Epithelial cell of proximal tubule (primary cell): ENCODE data around the gene FCHO2. TPM values are rescaled to one million over a fixed set of nuclear protein-coding genes. Genes with fewer than 3 reads are reported as not detected.

Source experiments
- DNase-seq: peaks from one replicate; pipeline ENCODE4 v3.0.0-alpha.2; 2011; ENCODE audit warnings: low read depth
- H3K4me3 ChIP-seq: 2 replicates; pipeline ENCODE4 v1.5.1; 2011; ENCODE audit warnings: low read depth, mild to moderate bottlenecking, low read length
- total RNA-seq: library from RNA; depleted of rRNA; stranded (reverse); fragments of >200 nt; gene quantifications from 2 replicates; pipeline ENCODE4 v1.2.3, GENCODE V29; 2015
- TF ChIP-seq, protein P1 (sequence below): conservative IDR thresholded peaks from 2 replicates; pipeline ENCODE4 v1.5.1; 2012; ENCODE audit warnings: low read depth, mild to moderate bottlenecking, low read length

Gene FCHO2
- total RNA-seq, 1 donor from 2014 or later, result 5.5 TPM

DNA sequence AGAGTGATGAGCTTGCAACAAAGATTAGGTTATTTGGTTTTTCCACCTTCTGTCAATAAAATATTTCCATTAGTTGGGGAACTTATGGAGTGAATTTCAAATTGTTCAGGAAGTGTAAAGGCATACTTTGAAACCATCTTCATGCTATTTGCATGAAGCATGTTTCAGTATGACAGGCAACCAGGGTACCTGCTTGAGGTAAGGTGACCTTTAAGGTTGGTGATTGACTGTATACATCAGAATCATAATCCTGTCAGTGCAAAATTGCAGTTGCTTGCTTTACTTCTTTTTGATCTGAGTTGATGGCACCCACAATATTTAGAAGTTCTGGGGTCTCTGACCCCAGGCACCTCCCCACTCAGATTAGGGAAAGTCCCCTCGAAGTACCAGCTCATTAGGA, 138.6 kb downstream of the FCHO2 start:
- TF ChIP-seq, protein P1, sequence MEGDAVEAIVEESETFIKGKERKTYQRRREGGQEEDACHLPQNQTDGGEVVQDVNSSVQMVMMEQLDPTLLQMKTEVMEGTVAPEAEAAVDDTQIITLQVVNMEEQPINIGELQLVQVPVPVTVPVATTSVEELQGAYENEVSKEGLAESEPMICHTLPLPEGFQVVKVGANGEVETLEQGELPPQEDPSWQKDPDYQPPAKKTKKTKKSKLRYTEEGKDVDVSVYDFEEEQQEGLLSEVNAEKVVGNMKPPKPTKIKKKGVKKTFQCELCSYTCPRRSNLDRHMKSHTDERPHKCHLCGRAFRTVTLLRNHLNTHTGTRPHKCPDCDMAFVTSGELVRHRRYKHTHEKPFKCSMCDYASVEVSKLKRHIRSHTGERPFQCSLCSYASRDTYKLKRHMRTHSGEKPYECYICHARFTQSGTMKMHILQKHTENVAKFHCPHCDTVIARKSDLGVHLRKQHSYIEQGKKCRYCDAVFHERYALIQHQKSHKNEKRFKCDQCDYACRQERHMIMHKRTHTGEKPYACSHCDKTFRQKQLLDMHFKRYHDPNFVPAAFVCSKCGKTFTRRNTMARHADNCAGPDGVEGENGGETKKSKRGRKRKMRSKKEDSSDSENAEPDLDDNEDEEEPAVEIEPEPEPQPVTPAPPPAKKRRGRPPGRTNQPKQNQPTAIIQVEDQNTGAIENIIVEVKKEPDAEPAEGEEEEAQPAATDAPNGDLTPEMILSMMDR, result no peak
- no peak overlapping the region for H3K4me3 ChIP-seq
- DNase-seq, result no peak

DNA sequence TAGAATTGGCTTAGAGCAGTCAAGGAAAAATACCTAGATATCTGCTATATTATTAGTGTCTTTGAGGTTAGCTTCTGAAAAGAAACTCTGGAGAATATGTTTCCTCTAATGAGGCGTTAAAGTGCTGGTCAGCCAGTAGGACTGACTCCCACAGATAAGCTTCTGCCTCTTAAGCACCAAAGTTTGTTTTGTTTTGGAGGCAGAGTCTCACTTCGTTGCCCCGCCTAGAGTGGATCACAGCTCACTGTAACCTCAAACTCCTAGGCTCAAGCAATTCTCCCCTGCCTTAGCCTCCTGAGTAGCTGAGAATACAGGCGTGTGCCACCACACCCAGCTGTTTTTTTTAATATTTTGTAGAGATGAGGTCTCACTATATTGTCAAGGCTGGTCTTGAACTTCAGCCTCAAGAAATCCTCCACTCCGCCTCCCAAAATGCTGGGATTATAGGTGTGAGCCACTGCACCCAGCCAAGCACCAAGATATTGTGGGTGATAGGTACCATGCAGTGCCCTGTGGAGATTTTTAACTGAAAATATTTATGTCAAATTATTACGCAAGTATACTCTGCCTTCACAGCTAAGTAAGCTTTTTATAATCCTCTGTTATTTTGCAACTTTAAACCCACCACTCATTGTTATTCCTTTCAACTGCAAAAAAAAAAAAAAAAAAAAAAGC, 139.9 kb downstream of the FCHO2 start:
- TF ChIP-seq, protein P1, result no peak
- no peak for DNase-seq

DNA sequence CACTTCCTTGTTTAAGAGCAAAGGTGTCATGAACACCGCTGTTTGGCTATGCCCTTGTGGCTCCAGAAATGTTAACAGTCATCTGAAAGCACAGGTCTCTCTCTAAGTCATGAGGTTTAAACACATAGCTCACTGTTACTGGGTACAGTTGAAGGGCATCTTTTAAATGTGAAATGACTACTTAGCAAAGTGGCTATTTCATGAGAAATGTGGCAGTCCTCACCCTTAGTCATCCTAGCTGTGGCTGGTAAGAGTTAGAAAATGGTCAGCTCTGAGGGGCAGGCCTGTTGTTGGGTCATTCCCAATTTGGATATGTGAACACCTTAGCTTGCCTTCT, 140.4 kb downstream of the FCHO2 start:
- TF ChIP-seq, protein P1, result no peak
- H3K4me3 ChIP-seq, result no peak overlapping the region
- DNase-seq, result no peak

More for the DNA sequence above, 139.9 kb downstream of the FCHO2 start:
- H3K4me3 ChIP-seq, result no peak overlapping the region

DNA sequence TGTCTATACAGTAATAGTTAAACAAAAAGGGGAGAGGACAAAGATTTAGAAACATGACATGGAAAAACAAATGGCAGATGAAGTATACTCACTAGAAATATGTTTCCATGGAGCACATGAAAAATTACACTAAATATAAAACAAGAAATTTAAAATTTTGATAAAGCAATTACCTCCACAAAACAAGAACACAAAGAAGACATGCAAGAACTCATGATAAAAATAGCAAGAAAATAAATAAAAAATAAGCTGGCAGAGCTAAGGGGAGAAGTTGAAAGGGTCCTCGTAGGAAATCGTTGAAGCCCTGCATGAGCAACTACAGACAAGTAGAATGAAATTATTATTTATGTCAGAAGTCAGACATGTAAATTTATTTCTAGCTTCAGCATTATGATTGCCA, 141.9 kb downstream of the FCHO2 start:
- no peak for DNase-seq
- no peak overlapping the region for H3K4me3 ChIP-seq
- TF ChIP-seq, protein P1, result no peak

DNA sequence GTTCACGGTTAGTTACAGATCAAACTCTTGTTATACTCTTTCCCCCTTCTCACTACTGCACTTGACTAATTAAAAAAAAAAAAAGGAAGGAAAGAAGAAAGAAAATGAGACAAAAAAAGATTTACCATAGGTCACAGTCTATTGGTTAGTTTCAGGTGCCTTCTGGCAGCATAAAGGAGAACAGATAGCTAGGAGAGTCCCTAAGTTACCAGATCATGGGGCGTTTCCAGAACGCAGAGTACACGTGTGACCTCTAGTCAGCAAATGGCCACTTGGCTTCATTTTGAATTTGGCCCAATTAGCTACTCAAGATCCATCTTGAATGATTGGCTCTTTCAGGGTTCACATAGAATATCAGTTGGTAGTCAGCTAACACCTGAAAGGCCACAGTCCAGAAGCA, 144.3 kb downstream of the FCHO2 start:
- TF ChIP-seq, protein P1, result no peak
- no peak overlapping the region for H3K4me3 ChIP-seq
- no peak for DNase-seq

DNA sequence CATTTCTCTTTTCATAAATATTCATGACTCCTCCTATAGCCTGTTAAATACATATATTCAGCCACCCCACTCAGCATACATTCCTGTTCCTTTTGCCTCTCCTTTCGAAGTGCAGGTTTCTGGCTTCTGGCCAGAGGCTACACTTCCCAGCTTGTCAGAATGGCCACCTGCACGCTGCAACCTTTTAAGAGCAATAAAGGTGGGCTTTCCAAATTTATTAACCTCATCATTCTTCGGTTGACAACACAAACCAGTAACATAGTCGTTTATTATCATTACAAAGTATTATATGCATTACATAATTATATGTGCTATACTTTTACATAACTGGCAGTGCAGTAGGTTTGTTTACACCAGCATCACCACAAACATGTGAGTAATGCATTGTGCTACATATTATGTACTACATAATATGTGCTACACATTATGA, 148.0 kb downstream of the FCHO2 start:
- DNase-seq, result no peak
- TF ChIP-seq, protein P1, result no peak
- H3K4me3 ChIP-seq, result no peak overlapping the region

DNA sequence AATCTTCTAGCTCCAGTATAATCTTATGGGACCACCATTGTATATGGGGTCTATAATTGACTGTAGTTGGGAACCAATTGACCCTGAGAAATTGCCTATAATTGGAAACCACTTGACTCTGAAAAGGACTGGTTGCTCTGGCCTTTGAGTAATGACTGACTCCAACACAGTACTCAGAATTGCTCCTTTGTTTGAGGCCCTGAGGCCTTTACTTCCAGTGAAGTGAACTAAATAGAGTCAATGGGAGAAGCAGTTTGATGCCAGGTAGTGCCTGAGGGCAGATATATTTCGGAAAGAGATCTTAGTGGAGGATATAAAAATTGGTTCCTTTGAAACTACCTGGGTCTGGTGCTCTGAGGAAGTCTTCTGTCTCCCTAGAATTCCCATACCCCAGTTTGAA, 148.5 kb downstream of the FCHO2 start:
- no peak overlapping the region for H3K4me3 ChIP-seq
- TF ChIP-seq, protein P1, result no peak
- no peak for DNase-seq
